Astrocyte (in vitro differentiated cells and primary cell): ENCODE measurements around the gene MRPL48. TPM values are rescaled to one million over a fixed set of nuclear protein-coding genes. Genes with fewer than 3 reads are reported as not detected.

Experiments
- DNase-seq: peaks from one replicate; pipeline ENCODE4 v3.0.0-alpha.2; 2010; ENCODE audit warnings: low read depth
- FAIRE-seq: peaks from 2 replicates; lab custom pipeline; 2011; peaks lifted over from hg19 to GRCh38; lab: Jason Lieb, UNC
- H2AFZ ChIP-seq: 2 replicates; pipeline ENCODE4 v1.6.0; 2012; ENCODE audit warnings: low read depth, low read length, inconsistent platforms
- H3K27ac ChIP-seq: 2 replicates; pipeline ENCODE4 v1.5.1; 2011; ENCODE audit warnings: low read depth, low read length, inconsistent platforms
- H3K27me3 ChIP-seq: 2 replicates; pipeline ENCODE4 v1.6.0; 2011; ENCODE audit warnings: low read length, inconsistent platforms; ENCODE audit not compliant: insufficient read depth
- H3K36me3 ChIP-seq: 2 replicates; pipeline ENCODE4 v1.5.1; 2011; ENCODE audit warnings: low read length, inconsistent platforms; ENCODE audit not compliant: insufficient read depth
- H3K4me1 ChIP-seq: 2 replicates; pipeline ENCODE4 v1.5.1; 2011; ENCODE audit warnings: low read length, inconsistent platforms; ENCODE audit not compliant: insufficient read depth
- H3K4me2 ChIP-seq: 2 replicates; pipeline ENCODE4 v1.6.0; 2012; ENCODE audit warnings: low read length, inconsistent platforms
- H3K4me3 ChIP-seq: 2 replicates; pipeline ENCODE4 v1.5.1; 2011; ENCODE audit warnings: low read depth, mild to moderate bottlenecking, low read length, inconsistent platforms; ENCODE audit not compliant: insufficient read depth
- H3K79me2 ChIP-seq: 2 replicates; pipeline ENCODE4 v1.6.0; 2012; ENCODE audit warnings: mild to moderate bottlenecking, low read length, inconsistent platforms; ENCODE audit not compliant: insufficient read depth
- H3K9ac ChIP-seq: 2 replicates; pipeline ENCODE4 v1.6.0; 2012; ENCODE audit warnings: mild to moderate bottlenecking, low read length, inconsistent platforms
- H3K9me3 ChIP-seq: 2 replicates; pipeline ENCODE4 v1.5.1; 2012; ENCODE audit warnings: low read depth, mild to moderate bottlenecking, low read length, inconsistent platforms; ENCODE audit not compliant: insufficient read depth
- H4K20me1 ChIP-seq: 2 replicates; pipeline ENCODE4 v1.6.0; 2012; ENCODE audit warnings: low read length, inconsistent platforms; ENCODE audit not compliant: insufficient read depth
- H3K27ac Mint-ChIP-seq: one replicate; pipeline ENCODE4 v1.8.0; 2021; ENCODE audit warnings: mild to moderate bottlenecking, mixed read lengths; ENCODE audit not compliant: unreplicated experiment
- H3K27me3 Mint-ChIP-seq: one replicate; pipeline ENCODE4 v1.8.0; 2021; ENCODE audit warnings: low read depth, mixed read lengths; ENCODE audit not compliant: unreplicated experiment
- H3K36me3 Mint-ChIP-seq: one replicate; pipeline ENCODE4 v1.8.0; 2021; ENCODE audit warnings: low read depth, mixed read lengths; ENCODE audit not compliant: unreplicated experiment
- H3K4me1 Mint-ChIP-seq: one replicate; pipeline ENCODE4 v1.8.0; 2021; ENCODE audit warnings: low read depth, mixed read lengths; ENCODE audit not compliant: unreplicated experiment
- H3K4me3 Mint-ChIP-seq: one replicate; pipeline ENCODE4 v1.8.0; 2021; ENCODE audit warnings: mild to moderate bottlenecking, moderate library complexity, mixed read lengths; ENCODE audit not compliant: unreplicated experiment
- H3K9me3 Mint-ChIP-seq: one replicate; pipeline ENCODE4 v1.8.0; 2021; ENCODE audit warnings: mild to moderate bottlenecking, mixed read lengths; ENCODE audit not compliant: unreplicated experiment
- CTCF ChIP-seq: IDR thresholded peaks from 2 replicates; pipeline ENCODE4 v1.5.1; 2011; ENCODE audit warnings: low read depth, mild to moderate bottlenecking, inconsistent platforms, low read length, moderate library complexity; ENCODE audit not compliant: insufficient read depth
- EZH2 ChIP-seq: IDR thresholded peaks from 2 replicates; pipeline ENCODE4 v1.6.1; 2012; ENCODE audit warnings: mild to moderate bottlenecking, low read length, inconsistent platforms; ENCODE audit not compliant: insufficient read depth
- total RNA-seq: library from RNA; stranded (reverse); gene quantifications from 2 replicates; pipeline ENCODE4 v1.2.1, GENCODE V29; 2021

MRPL48 gene
- total RNA-seq, 1 donor from 2014 or later = 24.6 TPM

- Mint-ChIP-seq H3K27ac (no peak overlapping the region), H3K4me3 (no peak overlapping the region), H3K27me3 (no peaks in the 10 kb centered on the region), H3K9me3 (no peaks in the 10 kb centered on the region), H3K4me1 (no peaks in the 10 kb centered on the region), H3K36me3 (peaks cover 15% of the 10 kb centered on the region)
- Histone ChIP-seq H3K9me3 (no peaks in the 10 kb centered on the region), H3K4me3 (no peak overlapping the region), H3K4me1 (no peaks in the 10 kb centered on the region), H2AFZ (no peak overlapping the region), H3K9ac (no peak overlapping the region), H3K27me3 (no peaks in the 10 kb centered on the region), H3K27ac (no peak overlapping the region), H3K4me2 (no peak overlapping the region), H4K20me1 (no peaks in the 10 kb centered on the region), H3K36me3 (peaks cover 13% of the 10 kb centered on the region), H3K79me2 (no peaks in the 10 kb centered on the region)
- FAIRE-seq = no peak
- TF ChIP-seq EZH2 = no peak
- no peak for TF ChIP-seq CTCF
- DNase-seq = no peak
Observed at GRCh38 chr11:73913472-73913871, 125.8 kb downstream of the MRPL48 start.

- H4K20me1 ChIP-seq = no peaks in the 10 kb centered on the region
- peaks cover 19% of the 10 kb centered on the region for H3K36me3 ChIP-seq
- H3K4me3 ChIP-seq = no peak overlapping the region
- Mint-ChIP-seq H3K4me1 (no peaks in the 10 kb centered on the region), H3K4me3 (no peak overlapping the region), H3K9me3 (no peaks in the 10 kb centered on the region), H3K27ac (no peak overlapping the region), H3K27me3 (no peaks in the 10 kb centered on the region), H3K36me3 (peaks cover 11% of the 10 kb centered on the region)
- H2AFZ ChIP-seq = no peak overlapping the region
- no peak for TF ChIP-seq CTCF
- no peak for TF ChIP-seq EZH2
- H3K4me1 ChIP-seq = no peaks in the 10 kb centered on the region
- no peaks in the 10 kb centered on the region for H3K9me3 ChIP-seq
- no peaks in the 10 kb centered on the region for H3K27me3 ChIP-seq
- no peak overlapping the region for H3K4me2 ChIP-seq
- no peak for DNase-seq
- FAIRE-seq = no peak
- H3K9ac ChIP-seq = no peak overlapping the region
- no peaks in the 10 kb centered on the region for H3K79me2 ChIP-seq
- H3K27ac ChIP-seq = no peak overlapping the region
Observed at GRCh38 chr11:73914284-73914683, 126.6 kb downstream of the MRPL48 start.

Other genes starting within 250 kb of the MRPL48 start
- 44.8 and 51.7 TPM in 2 replicates for gene FAM168A, start 189.8 kb upstream of the MRPL48 start, total RNA-seq
- 4.5 and 5.8 TPM in 2 replicates for gene PLEKHB1, start 141.3 kb upstream of the MRPL48 start, total RNA-seq
- gene RAB6A, start 26.8 kb upstream of the MRPL48 start, total RNA-seq = 185 and 200 TPM in 2 replicates
- 55.9 and 59.0 TPM in 2 replicates for gene COA4, start 89.0 kb downstream of the MRPL48 start, total RNA-seq
- gene PAAF1, start 89.1 kb downstream of the MRPL48 start, total RNA-seq = 14.2 and 15.6 TPM in 2 replicates
- 1.2 and 1.3 TPM in 2 replicates for gene DNAJB13, start 163.2 kb downstream of the MRPL48 start, total RNA-seq
- 57.9 and 83.0 TPM in 2 replicates for gene UCP2, start 195.0 kb downstream of the MRPL48 start, total RNA-seq
- gene UCP3, start 221.2 kb downstream of the MRPL48 start, total RNA-seq = 0.65 and 2.0 TPM in 2 replicates